Neural crest cell (in vitro differentiated cells): ENCODE results near the gene ELP5. TPM values are rescaled to one million over a fixed set of nuclear protein-coding genes. Genes with fewer than 3 reads are reported as not detected.

ENCODE experiments used
- DNase-seq: peaks from one replicate; pipeline ENCODE4 v3.0.0; 2021; ENCODE audit warnings: low read depth, mixed read lengths, low spot score
- H3K27ac Mint-ChIP-seq: one replicate; pipeline ENCODE4 v1.8.0; 2021; ENCODE audit warnings: mild to moderate bottlenecking, mixed read lengths; ENCODE audit not compliant: unreplicated experiment
- H3K27me3 Mint-ChIP-seq: 2 replicates; pipeline ENCODE4 v1.8.0; 2021; ENCODE audit warnings: low read depth, mild to moderate bottlenecking, mixed read lengths
- H3K36me3 Mint-ChIP-seq: 2 replicates; pipeline ENCODE4 v1.8.0; 2021; ENCODE audit warnings: low read depth, mild to moderate bottlenecking, mixed read lengths
- H3K4me1 Mint-ChIP-seq: 2 replicates; pipeline ENCODE4 v1.8.0; 2021; ENCODE audit warnings: mixed read lengths
- H3K4me3 Mint-ChIP-seq: one replicate; pipeline ENCODE4 v1.8.0; 2021; ENCODE audit warnings: mild to moderate bottlenecking, mixed read lengths
- H3K9me3 Mint-ChIP-seq: 2 replicates; pipeline ENCODE4 v1.8.0; 2021; ENCODE audit warnings: mixed read lengths
- CTCF ChIP-seq: fragments of 200-600 bp; sonication (generic); conservative IDR thresholded peaks from 2 replicates; pipeline ENCODE4 v1.5.0; 2021; ENCODE audit warnings: antibody characterized with exemption, mild to moderate bottlenecking
- total RNA-seq: library from RNA; stranded (reverse); gene quantifications from 2 replicates; pipeline ENCODE4 v1.2.1, GENCODE V29; 2021

The ELP5 gene
- total RNA-seq, 1 donor from 2014 or later: 77.4 TPM

GRCh38 chr17:7296189-7296861 is 44.3 kb downstream of the ELP5 start:
- no peaks in the 10 kb centered on the region for H3K36me3 Mint-ChIP-seq

DNA sequence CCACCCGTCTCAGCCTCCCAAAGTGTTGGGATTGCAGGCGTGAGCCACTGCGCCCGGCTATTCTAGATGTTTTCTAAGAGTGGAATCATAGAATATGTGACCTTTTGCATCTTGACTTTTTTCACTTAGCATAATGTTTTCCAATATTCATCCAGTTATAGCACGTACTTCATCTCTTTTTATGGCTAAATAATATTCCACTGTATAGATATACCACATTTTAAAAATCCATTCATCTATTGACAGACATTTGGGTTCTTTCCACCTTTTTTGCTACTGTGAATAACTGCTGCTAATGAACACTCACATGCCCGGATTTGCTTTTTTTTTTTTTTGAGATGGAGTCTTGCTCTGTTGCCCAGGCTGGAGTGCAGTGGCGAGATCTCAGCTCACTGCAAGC is 52.2 kb downstream of the ELP5 start:
- Mint-ChIP-seq H3K4me3 (peak overlapping the region; percentile 66), H3K27me3 (peaks cover 12% of the 10 kb centered on the region), H3K36me3 (peaks cover 3% of the 10 kb centered on the region), H3K4me1 (peaks cover 16% of the 10 kb centered on the region), H3K9me3 (no peaks in the 10 kb centered on the region), H3K27ac (no peak overlapping the region)
- TF ChIP-seq CTCF: no peak
- no peak for DNase-seq

More at GRCh38 chr17:7296189-7296861, 44.3 kb downstream of the ELP5 start:
- Mint-ChIP-seq H3K27ac (no peak overlapping the region), H3K9me3 (no peaks in the 10 kb centered on the region), H3K4me1 (peaks cover 21% of the 10 kb centered on the region), H3K27me3 (peaks cover 63% of the 10 kb centered on the region), H3K4me3 (peak overlapping the region; percentile 44)
- peak; percentile 96 for TF ChIP-seq CTCF
- DNase-seq: peak; percentile 87

- peak within 1 kb of the TSS; percentile 98 for H3K27ac Mint-ChIP-seq
- peaks cover 40% of the 10 kb centered on the region for H3K4me1 Mint-ChIP-seq
- TF ChIP-seq CTCF: no peak
- peaks cover 23% of the 10 kb centered on the region for H3K36me3 Mint-ChIP-seq
- peak; percentile 100 for DNase-seq
- peaks cover 6% of the 10 kb centered on the region for H3K27me3 Mint-ChIP-seq
- H3K4me3 Mint-ChIP-seq: peak within 1 kb of the TSS; percentile 99
- no peaks in the 10 kb centered on the region for H3K9me3 Mint-ChIP-seq
Observed at GRCh38 chr17:7306911-7307685, 55.1 kb downstream of the ELP5 start, which contains the start of gene EIF5A. EIF5A (plus strand) TSS chr17:7307628; CDS start chr17:7309636, 2,008 bp downstream.

- Mint-ChIP-seq H3K4me3 (peak overlapping the region; percentile 99), H3K27ac (peak overlapping the region; percentile 98), H3K9me3 (no peaks in the 10 kb centered on the region), H3K4me1 (peaks cover 45% of the 10 kb centered on the region), H3K36me3 (peaks cover 29% of the 10 kb centered on the region), H3K27me3 (peaks cover 6% of the 10 kb centered on the region)
- DNase-seq: peak; percentile 20
- TF ChIP-seq CTCF: peak; percentile 21
Observed at GRCh38 chr17:7307686-7308624, 55.9 kb downstream of the ELP5 start.
